GM23248 (cell line): ENCODE data around the gene STXBP4.

Experiments used
- EZH2 ChIP-seq: fragments of 200-600 bp; sonication (generic); IDR thresholded peaks from 2 replicates; pipeline ENCODE4 v1.6.1; 2018; ENCODE audit warnings: antibody characterized with exemption, mild to moderate bottlenecking; ENCODE audit not compliant: insufficient read depth, poor library complexity, severe bottlenecking
- EZH2phosphoT487 ChIP-seq: fragments of 200-600 bp; sonication (generic); IDR thresholded peaks from 2 replicates; pipeline ENCODE4 v1.6.1; 2018; ENCODE audit warnings: antibody characterized with exemption, moderate library complexity, mild to moderate bottlenecking, low read depth; ENCODE audit not compliant: insufficient read depth

DNA sequence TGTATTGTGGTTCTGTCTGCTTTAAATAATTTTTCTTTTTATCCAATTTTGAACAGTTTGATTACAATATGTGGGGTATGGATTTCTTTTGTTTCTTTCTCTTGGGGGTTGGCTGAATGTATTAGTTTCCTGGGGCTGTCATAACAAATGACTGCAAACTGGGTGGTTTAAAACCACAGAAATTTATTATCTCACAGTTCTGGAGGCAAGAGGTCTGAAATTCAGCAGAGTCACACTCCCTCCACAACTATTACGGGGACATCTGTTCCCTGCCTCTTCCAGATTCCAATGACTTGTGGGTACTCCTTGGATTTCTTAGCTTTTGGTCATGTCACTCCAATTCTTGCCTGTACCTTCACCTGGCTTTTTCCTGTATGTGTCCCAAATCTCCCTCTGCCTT lies 23.8 kb upstream of the STXBP4 start:
- no peak for TF ChIP-seq EZH2
- TF ChIP-seq EZH2phosphoT487, result no peak
